Activated gamma-delta T cell treated with anti-CD3 and anti-CD28 coated beads, Interleukin-2, amount 50 U/mL, for 16 hours (primary cell): Measurements from ENCODE around the gene ZNF224.
"Not testable (repeated sequence)": the region's sequence is repeated elsewhere in the genome, so short reads cannot be mapped to it uniquely, and the experiment has no call there.

Experiments used
- DNase-seq: peaks from one replicate; pipeline ENCODE4 v3.0.0-alpha.2; 2020; ENCODE audit warnings: low read depth

ZNF224 gene

GRCh38 chr19:44093931-44094765 lies at the start of gene ZNF224:
ZNF224 (plus strand) TSS chr19:44094361; CDS start chr19:44097874, 3,513 bp downstream.
- DNase-seq: peak; percentile 78

GRCh38 chr19:44050740-44051649 lies 43.2 kb upstream of the ZNF224 start:
- DNase-seq: no peak

- peak; percentile 49 for DNase-seq
Observed at GRCh38 chr19:44051650-44052402, 42.3 kb upstream of the ZNF224 start, which contains the start of gene ZNF223. ZNF223 (plus strand) TSS chr19:44052036; CDS start chr19:44055177, 3,141 bp downstream.

GRCh38 chr19:44055870-44056269 lies 38.3 kb upstream of the ZNF224 start:
- DNase-seq: no peak

- no peak for DNase-seq
Observed at GRCh38 chr19:44059229-44059628, 34.9 kb upstream of the ZNF224 start.

GRCh38 chr19:44061038-44061437 lies 33.1 kb upstream of the ZNF224 start:
- DNase-seq: no peak

- no peak for DNase-seq
Observed at GRCh38 chr19:44066305-44066704, 27.9 kb upstream of the ZNF224 start.

- no peak for DNase-seq
Observed at GRCh38 chr19:44069415-44069814, 24.7 kb upstream of the ZNF224 start.

GRCh38 chr19:44071824-44072542 lies 22.2 kb upstream of the ZNF224 start, which contains the start of gene ZNF284:
ZNF284 (plus strand) TSS chr19:44072159; CDS start chr19:44076390, 4,231 bp downstream.
- peak; percentile 78 for DNase-seq

- no peak for DNase-seq
Observed at GRCh38 chr19:44072543-44073401, 21.4 kb upstream of the ZNF224 start.

GRCh38 chr19:44076325-44076724 lies 17.8 kb upstream of the ZNF224 start:
- no peak for DNase-seq

- DNase-seq: no peak
Observed at GRCh38 chr19:44092108-44092507, 2.1 kb upstream of the ZNF224 start.

GRCh38 chr19:44107751-44108150 lies 13.6 kb downstream of the ZNF224 start:
- DNase-seq: no peak

GRCh38 chr19:44109458-44109857 lies 15.3 kb downstream of the ZNF224 start:
- no peak for DNase-seq

GRCh38 chr19:44111910-44112463 lies 17.8 kb downstream of the ZNF224 start:
- no peak for DNase-seq

GRCh38 chr19:44112802-44113137 lies 18.6 kb downstream of the ZNF224 start:
- no peak for DNase-seq

GRCh38 chr19:44113138-44113783 lies 19.1 kb downstream of the ZNF224 start, which contains the start of gene ZNF225:
ZNF225 (plus strand) TSS chr19:44113399; CDS start chr19:44115828, 2,429 bp downstream.
- DNase-seq: peak; percentile 78

- DNase-seq: no peak
Observed at GRCh38 chr19:44113784-44114390, 19.7 kb downstream of the ZNF224 start.

- not testable (repeated sequence) for DNase-seq
Observed at GRCh38 chr19:44121162-44121561, 27.0 kb downstream of the ZNF224 start.
